Measurements from ENCODE around the gene GGTLC1.
"Not testable (repeated sequence)": the region's sequence is repeated elsewhere in the genome, so short reads cannot be mapped to it uniquely, and the experiment has no call there.

The GGTLC1 gene

GRCh38 chr20:23995291-23995690 lies 6.7 kb upstream of the GGTLC1 start:
- not testable (repeated sequence) for DNase-seq (ENCODE audit: low read depth in 2 of 2, low spot score in 1 of 2)

- DNase-seq (ENCODE audit: low read depth in 2 of 2, low spot score in 1 of 2), result not testable (repeated sequence)
These were observed 5.5 kb upstream of the GGTLC1 start for GRCh38 chr20:23994001-23994633.

DNA sequence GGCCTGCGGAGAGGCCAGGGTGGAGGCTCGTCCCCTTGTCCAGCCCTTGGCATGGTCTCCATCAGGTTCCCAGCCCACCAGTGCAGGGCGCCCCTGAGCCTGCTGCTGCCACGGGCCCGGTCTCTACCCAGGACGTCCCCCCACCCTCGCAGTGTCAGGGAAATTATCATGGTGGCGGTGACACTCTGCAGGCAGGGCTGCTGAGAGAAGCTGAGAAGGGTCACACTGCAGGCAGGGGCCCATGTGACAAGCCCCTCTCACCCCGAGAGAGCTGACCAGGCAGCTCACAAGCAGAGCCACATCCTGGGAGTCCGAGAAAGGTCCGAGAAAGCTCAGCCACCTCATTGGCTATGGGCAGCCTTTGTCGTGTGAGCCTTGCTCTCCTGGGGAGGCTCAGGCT lies 4.9 kb upstream of the GGTLC1 start:
- DNase-seq (ENCODE audit: low read depth in 2 of 2, low spot score in 1 of 2), result not testable (repeated sequence)

DNA sequence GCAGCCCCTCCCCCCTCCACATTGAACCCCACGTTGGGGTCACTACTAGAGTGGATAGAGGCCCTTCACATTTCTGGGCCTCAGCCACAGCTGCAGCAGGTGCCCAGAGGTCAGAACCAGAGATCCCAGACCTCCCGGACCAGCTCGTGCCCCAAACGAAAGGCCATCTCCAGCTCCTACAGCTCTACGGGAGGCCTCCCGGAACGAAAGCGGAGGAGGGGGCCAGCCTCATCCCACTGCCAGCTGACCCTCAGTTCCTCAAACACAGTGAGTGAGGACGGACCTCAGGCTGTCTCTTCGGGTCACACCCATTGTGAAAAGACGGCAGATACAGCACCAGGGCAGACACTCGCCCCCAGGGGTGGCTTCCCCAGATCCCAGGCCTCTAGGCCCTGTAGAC lies 1.7 kb upstream of the GGTLC1 start:
- DNase-seq (ENCODE audit: low read depth in 2 of 2, low spot score in 1 of 2), result not testable (repeated sequence)

- DNase-seq (ENCODE audit: low read depth in 2 of 2, low spot score in 1 of 2), result not testable (repeated sequence)
These were observed 387 bp upstream of the GGTLC1 start for GRCh38 chr20:23988966-23989365.

DNA sequence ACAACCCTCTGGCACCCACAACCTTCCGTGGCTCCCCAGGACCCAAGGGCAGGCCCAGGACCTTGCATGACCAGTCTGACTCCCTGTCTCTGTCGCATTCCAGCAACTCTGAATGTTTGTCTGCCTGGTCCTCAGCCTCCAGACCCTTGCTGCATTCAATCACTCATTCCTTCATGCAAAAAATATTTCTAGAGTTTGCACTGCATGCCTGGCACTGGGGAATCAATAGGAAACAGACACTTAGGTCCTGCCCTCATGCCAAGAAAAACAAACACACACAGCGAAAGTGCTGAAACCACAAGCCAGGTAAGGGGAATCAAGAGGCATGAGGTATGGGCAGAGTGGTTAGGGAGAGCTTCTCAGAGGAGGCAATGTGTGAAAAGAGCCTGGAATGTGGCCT lies 1.9 kb downstream of the GGTLC1 start:
- not testable (repeated sequence) for DNase-seq (ENCODE audit: low read depth in 2 of 2, low spot score in 1 of 2)

- DNase-seq (ENCODE audit: low read depth in 2 of 2, low spot score in 1 of 2), result not testable (repeated sequence)
These were observed 2.3 kb downstream of the GGTLC1 start for GRCh38 chr20:23986310-23986709.

GRCh38 chr20:23985790-23986225 lies 2.8 kb downstream of the GGTLC1 start:
- DNase-seq (ENCODE audit: low read depth in 2 of 2, low spot score in 1 of 2), result not testable (repeated sequence)

DNA sequence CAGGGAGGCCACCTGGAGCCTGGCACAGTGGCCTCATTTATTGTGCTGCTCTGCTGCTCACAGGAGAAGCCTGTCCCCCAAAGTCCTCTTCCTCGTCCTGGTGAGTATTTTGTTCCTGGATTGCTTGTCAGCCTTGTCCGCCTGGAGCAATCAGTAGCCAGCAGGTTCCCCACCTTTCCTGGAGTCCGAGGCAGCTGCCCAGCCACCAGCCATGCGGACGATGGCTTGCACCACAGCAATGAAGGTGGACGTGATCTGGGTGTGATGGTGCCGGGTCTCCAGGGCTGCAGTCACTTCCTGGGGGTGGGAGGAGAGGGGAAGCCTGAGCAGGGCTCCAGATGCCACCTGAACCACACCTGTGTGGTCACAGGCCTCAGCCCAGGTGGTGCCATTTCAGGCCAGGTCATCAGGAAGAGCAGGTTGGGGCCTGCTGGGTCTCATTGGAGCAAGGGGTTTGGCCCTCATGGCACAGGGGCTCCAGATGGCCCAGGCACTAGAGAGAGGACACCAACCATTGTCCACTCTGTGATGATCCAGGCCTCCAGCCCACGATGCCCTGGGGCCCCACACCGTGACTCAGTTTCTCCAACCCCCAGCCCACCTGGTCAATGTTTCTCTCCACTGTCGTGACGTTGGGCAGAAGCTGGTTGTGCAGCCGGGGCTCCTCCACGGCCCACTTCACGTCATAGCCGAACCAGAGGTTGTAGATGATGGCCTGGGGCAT lies 3.4 kb downstream of the GGTLC1 start:
- not testable (repeated sequence) for DNase-seq (ENCODE audit: low read depth in 2 of 2, low spot score in 1 of 2)

- DNase-seq (ENCODE audit: low read depth in 2 of 2, low spot score in 1 of 2), result not testable (repeated sequence)
These were observed 4.0 kb downstream of the GGTLC1 start for GRCh38 chr20:23984476-23985023.

GRCh38 chr20:23982112-23983018 lies 6.2 kb downstream of the GGTLC1 start:
- not testable (repeated sequence) for DNase-seq (ENCODE audit: low read depth in 2 of 2, low spot score in 1 of 2)

- DNase-seq (ENCODE audit: low read depth in 2 of 2, low spot score in 1 of 2), result not testable (repeated sequence)
These were observed 7.1 kb downstream of the GGTLC1 start for GRCh38 chr20:23981526-23981925.

- DNase-seq (ENCODE audit: low read depth in 2 of 2, low spot score in 1 of 2), result not testable (repeated sequence)
These were observed 7.6 kb downstream of the GGTLC1 start for GRCh38 chr20:23981014-23981413.

DNA sequence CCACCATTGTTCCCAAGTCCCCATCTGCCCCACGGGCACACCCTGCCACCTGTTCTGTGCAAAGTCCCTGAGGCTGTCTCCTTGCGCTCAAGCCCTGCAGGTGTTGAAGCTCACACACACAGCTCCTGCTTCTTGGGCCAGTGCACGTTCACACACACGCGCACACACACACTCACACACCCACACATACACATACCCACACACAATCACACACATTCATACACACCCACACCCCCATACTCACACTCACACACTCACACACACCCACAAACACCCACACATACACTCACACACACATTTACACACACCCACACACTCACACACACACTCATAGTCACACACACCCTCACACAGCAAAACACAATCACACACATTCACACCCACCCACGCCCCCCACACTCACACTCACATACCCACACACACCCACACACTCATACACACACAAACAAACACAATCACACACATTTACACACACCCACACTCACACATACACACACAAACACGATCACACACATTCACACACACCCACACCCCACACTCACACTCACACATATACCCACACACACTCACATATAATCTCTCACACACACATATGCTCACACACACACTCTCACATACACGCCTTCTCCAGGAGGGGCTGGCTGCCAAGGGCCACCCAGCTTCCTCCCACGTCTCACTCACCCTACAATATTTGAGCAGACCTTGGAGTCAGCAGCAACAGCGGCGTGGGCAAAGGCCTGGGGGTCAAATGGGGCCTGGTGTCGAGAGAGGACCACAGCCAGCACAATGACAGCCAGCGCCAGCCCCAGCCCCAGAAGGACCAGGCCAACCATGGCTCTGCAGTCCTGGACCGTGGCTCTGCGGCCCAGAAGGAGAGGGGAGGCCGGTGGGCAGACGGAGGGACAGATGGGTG lies 8.4 kb downstream of the GGTLC1 start:
- DNase-seq (ENCODE audit: low read depth in 2 of 2, low spot score in 1 of 2), result not testable (repeated sequence)

DNA sequence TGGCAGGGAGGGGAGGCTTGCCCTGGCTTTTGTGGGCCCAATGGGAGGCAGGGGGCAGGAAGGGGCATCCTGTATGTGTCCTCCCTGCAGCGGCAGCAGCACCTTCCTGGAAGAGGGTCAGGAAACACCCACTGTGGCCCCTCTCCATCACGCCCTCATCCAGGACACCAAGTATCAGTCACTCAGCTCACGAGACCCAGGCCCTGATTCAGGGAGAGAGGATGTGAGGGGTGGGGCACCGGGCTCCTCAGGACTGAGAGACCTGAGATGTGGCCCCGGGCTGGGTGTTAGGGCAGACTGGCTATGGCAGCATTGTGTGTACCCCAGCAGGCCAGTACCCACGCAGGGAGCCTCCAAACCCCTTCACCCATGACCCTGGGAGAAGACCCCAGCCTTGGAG lies 9.2 kb downstream of the GGTLC1 start:
- not testable (repeated sequence) for DNase-seq (ENCODE audit: low read depth in 2 of 2, low spot score in 1 of 2)

GRCh38 chr20:23978457-23978856 lies 10.1 kb downstream of the GGTLC1 start:
- not testable (repeated sequence) for DNase-seq (ENCODE audit: low read depth in 2 of 2, low spot score in 1 of 2)

GRCh38 chr20:23974966-23975365 lies 13.6 kb downstream of the GGTLC1 start:
- DNase-seq (ENCODE audit: low read depth in 2 of 2, low spot score in 1 of 2), result no peak

DNA sequence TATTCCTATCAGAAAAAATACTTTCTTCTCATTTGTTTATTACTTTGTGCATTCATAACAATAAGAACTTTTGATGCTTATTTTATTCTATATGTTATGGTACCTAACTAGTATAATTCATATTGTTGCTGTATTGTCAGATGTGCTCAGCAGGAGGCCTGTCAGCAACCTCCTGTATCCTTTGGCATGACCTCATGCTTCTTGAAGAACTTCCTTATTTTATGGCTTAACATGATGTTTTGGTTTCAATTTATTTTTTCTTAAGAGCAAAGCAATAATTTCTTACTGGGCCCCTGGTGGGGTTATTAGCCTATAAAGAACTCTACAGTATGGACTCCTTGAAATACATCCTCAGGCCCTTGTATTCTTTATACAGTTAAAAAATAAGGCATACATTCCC lies 17.3 kb downstream of the GGTLC1 start:
- DNase-seq (ENCODE audit: low read depth in 2 of 2, low spot score in 1 of 2), result no peak

DNA sequence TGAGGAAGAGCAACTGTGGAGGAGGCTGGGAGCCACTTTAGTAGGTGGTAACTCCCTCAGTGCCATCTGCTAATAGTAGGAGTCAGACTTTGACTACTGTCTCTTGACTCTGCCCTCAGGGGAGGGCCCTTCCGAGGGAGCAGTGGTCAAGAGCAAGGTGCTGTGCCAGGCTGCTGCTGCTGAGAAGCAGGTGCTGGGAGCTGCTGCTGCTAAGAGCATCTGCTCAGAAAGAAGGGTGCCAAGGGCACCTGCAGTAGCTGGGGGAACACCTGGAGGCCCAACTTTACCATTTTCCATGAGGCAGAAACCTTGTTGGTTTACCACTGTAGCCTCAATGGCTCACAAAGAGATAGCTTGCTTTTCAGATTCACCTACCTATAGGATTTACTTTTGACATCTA lies 18.5 kb downstream of the GGTLC1 start:
- DNase-seq (ENCODE audit: low read depth in 2 of 2, low spot score in 1 of 2), result no peak

GRCh38 chr20:23967616-23967979 lies 21.0 kb downstream of the GGTLC1 start:
- DNase-seq (ENCODE audit: low read depth in 2 of 2, low spot score in 1 of 2), result no peak

Measured in stimulated activated CD8-positive, alpha-beta memory T cell treated with anti-CD3 and anti-CD28 coated beads, Interleukin-4, amount 100 ng/mL, for 4 hours (primary cell).